Cardiac fibroblast (primary cell): ENCODE results near the gene RELN.

Experiments used
- DNase-seq, 2 donors: peaks; one replicate each; pipeline versions ENCODE4 v3.0.0 to v3.0.0-alpha.2; 2010; ENCODE audit warnings: low read depth in 2 of 2
- H3K4me3 ChIP-seq, 2 donors: replicated peaks in 1 of 2; 1 replicate in 1 of 2; 2 replicates in 1 of 2; pipeline ENCODE4 v1.5.1; 2011; ENCODE audit warnings: low read depth in 2 of 2, low read length in 2 of 2, mild to moderate bottlenecking in 2 of 2, moderate library complexity in 1 of 2
- TF ChIP-seq, protein P1 (sequence below): IDR thresholded peaks from one replicate; pipeline ENCODE4 v1.5.1; 2011; ENCODE audit warnings: low read depth, mild to moderate bottlenecking, low read length, inconsistent platforms

Gene RELN

DNA sequence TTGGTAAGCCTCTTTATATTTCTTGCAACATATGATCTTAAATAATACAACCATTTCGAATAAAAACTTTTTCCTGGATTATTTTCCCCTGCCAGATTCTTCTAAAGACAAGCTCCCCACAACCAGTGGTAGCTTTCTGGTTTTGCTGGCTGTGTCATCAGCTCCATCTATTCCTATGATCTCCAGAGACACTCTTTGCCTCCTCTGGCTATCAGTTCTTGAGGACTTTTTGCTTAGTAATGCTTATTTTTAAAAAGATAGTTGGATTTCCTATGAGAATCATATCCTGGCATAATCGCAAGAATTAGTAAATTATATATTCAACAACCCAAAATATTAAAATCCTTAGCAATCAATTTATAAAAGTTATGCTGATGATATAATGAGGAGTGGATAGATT is 439.7 kb downstream of the RELN start:
- DNase-seq = no peak
- TF ChIP-seq, protein P1, sequence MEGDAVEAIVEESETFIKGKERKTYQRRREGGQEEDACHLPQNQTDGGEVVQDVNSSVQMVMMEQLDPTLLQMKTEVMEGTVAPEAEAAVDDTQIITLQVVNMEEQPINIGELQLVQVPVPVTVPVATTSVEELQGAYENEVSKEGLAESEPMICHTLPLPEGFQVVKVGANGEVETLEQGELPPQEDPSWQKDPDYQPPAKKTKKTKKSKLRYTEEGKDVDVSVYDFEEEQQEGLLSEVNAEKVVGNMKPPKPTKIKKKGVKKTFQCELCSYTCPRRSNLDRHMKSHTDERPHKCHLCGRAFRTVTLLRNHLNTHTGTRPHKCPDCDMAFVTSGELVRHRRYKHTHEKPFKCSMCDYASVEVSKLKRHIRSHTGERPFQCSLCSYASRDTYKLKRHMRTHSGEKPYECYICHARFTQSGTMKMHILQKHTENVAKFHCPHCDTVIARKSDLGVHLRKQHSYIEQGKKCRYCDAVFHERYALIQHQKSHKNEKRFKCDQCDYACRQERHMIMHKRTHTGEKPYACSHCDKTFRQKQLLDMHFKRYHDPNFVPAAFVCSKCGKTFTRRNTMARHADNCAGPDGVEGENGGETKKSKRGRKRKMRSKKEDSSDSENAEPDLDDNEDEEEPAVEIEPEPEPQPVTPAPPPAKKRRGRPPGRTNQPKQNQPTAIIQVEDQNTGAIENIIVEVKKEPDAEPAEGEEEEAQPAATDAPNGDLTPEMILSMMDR = no peak
- no peak overlapping the region for H3K4me3 ChIP-seq

DNA sequence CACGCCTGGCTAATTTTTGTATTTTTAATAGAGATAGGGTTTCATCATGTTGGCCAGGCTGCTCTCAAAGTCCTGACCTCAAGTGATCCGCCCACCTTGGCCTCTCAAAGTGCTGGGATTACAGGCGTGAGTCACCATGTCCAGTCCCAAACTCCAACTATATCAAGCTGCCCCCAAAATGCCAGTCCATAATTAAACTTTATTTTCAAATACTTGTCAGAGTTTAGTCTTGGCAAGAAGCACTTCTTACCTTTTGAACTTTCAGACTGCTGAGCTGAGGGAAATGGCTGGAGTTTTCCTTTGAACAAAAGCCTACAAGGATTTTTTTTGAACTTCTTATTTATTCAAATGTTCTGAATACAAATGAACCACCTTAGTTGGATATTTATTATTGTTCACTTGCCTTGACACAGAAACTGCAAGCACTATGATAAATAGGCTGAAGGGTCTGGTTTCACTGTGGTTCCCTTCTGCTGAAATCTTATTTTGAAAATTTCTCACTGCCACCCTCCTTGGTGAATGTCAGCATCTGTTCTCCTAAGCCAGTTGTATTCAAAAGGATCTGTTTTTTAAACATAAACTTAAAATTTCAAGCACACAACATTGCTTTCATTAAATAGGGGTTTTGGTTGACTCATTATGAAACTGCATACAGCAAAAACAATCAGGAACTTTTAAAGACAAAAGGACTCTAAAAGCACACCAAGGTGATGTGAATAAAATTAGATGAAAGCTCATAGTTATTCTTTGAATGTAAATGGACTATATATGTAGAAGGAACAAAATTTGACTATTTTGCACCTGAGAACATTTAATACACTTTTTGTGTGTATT is 441.8 kb downstream of the RELN start:
- H3K4me3 ChIP-seq = no peak overlapping the region
- DNase-seq = no peak
- TF ChIP-seq, protein P1 = no peak

DNA sequence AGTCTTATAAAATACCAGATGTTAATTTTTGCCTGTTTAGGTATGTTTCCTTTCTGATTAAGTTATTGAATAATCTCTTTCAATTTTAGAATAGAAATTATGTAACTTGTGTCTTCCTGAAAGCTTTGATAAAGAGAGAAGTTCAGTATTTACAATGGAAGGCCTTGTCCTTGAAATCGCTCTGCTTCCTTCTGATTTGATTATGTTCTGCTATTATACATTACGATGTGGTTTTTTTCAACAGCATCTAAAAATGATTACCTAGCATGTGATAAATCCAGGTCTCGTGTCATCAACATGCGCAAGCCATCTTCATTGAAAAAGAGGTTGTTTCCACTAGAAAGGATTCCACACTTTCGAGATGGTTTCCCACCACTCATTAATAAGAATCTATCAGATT is 447.0 kb downstream of the RELN start:
- no peak for DNase-seq
- no peak overlapping the region for H3K4me3 ChIP-seq
- TF ChIP-seq, protein P1 = no peak

DNA sequence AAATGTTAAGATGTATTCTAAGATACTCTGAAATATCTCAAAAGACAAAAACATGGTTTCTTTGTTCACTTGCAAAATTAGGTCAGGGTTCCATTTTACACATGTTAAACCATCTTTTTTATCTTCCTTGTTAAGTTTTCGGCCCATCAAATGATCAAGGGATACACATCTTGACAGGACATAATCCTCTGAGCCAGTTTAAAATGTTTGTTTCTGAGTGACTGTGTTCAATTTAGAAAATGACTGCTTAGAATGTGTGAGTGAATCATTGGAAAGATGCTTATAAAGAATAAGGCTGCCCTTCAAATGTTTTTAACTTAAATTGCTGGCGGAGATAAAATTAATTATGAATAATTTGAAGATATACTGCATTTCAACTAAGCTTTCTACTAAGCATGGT is 447.5 kb downstream of the RELN start:
- no peak for DNase-seq
- no peak overlapping the region for H3K4me3 ChIP-seq
- TF ChIP-seq, protein P1 = no peak

DNA sequence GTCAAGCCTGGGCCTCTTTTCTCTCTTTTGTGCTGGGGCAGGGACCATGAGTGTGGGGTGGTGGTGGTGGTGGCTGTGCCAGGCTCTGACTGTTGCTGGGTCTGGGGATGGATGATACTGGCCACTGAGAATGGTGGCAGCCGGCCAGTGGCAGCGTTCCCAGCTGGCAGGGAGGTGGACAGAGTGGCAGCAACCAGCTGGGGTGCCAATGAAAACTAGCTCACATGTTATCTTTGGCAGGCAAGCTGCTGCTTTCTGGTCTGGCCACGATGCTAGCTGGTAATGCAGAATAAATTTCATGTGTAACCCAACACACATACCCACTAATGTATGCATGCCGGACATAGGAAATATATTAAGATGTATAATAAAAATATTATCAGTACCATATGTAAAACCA is 448.4 kb downstream of the RELN start:
- H3K4me3 ChIP-seq = no peak overlapping the region
- TF ChIP-seq, protein P1 = no peak
- DNase-seq = peak in 1 of 2 donors; percentile 3

DNA sequence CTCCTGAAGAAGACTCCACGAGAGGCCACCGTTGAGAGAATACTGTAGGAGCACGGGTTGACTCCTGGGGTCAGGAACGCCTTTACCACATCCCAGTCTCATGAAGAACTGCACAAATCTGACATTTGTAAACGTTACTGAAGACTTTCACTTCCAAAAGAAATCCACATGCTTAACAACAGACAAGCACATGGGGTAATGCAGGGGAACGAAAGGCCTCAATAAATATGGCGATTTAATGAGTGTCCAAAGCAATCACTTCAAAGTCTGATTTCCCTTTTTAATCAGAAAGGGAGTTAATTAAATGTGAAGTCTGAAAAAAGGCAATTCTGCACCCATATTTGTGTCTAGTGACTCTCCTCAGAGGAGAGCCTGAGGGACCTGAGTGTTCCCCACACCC is 449.1 kb downstream of the RELN start:
- no peak overlapping the region for H3K4me3 ChIP-seq
- TF ChIP-seq, protein P1 = no peak
- no peak for DNase-seq
